Activated effector memory CD4-positive, alpha-beta T cell treated with anti-CD3 and anti-CD28 coated beads, Interleukin-2, amount 50 U/mL, for 16 hours (primary cell): Measurements from ENCODE around the gene IKBIP.
"Not testable (repeated sequence)": the region's sequence is repeated elsewhere in the genome, so short reads cannot be mapped to it uniquely, and the experiment has no call there.

Experiments used
- DNase-seq: peaks from one replicate; pipeline ENCODE4 v3.0.0-alpha.2; 2020

IKBIP gene

DNA sequence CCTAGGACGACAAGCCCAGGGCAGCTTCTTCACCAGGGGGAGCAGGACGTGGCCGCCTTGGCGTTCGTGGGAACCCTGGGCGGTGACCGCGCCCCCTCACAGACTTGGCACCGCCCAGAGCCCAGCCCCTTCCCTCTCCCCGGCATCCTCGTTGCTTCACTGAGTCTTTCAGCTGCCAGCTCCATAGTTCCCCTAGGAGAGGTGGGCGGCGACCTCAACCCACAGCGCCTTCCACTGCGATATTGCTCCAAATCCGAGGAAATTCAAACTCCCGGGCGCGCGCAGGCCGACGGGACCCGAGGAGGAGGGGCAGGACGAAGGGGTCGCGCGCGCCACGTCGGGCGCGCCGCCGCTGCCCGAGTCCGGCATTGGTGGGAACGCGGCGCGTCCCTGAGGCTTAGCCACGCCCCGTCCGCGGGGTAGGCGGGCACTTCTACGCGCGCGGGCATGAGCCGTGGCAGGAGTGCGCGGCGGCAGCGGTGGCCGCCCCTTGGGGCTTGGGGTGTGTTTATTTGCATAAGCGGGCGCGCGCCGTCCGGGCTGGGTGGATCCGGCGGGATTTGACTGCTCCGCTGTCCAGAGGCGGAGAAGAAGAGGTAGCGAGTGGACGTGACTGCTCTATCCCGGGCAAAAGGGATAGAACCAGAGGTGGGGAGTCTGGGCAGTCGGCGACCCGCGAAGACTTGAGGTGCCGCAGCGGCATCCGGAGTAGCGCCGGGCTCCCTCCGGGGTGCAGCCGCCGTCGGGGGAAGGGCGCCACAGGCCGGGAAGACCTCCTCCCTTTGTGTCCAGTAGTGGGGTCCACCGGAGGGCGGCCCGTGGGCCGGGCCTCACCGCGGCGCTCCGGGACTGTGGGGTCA, at the start of gene IKBIP, which contains the start of gene APAF1:
Gene IKBIP, minus strand, starts transcription at position 77 of the 860 bp plus-strand sequence. CDS start 87 bp downstream, outside the sequence.
Gene APAF1, plus strand, starts transcription at position 579 of the 860 bp plus-strand sequence. CDS start 3,070 bp downstream, outside the sequence.
- DNase-seq, result peak; percentile 99

DNA sequence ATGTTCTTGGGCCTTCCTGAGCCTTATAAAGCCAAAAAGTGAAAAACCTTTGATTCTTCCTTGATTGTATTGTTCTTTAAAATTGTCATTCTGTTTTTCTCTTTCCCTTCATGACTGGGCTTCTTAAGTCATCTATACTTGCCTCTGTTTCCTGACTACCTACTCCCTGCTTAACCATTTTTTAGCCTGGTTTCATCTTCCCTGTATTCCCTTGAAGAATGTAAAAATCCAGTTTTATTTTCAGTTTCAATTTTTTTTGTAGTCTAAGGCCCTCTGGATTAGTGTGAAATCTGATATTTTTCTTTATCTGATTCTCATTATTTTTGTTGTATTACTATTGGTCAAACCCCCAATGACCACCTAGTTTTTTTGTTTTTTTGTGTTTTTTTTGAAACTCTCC, 46.8 kb upstream of the IKBIP start:
- DNase-seq, result no peak

DNA sequence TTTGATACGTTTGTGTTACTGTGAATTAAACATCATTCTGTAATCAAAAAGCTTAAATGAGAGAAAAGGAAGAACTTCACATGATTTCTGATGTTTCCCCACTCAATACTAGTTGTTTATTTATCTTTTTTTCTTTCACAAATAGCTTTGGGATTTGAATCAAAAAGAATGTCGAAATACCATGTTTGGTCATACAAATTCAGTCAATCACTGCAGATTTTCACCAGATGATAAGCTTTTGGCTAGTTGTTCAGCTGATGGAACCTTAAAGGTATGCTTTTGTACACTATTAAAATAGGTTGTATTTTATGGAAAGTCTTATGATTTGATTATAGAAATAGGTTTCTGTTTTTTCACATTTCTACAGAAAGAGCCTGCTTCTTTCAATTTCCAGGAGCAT, 42.0 kb upstream of the IKBIP start:
- no peak for DNase-seq

DNA sequence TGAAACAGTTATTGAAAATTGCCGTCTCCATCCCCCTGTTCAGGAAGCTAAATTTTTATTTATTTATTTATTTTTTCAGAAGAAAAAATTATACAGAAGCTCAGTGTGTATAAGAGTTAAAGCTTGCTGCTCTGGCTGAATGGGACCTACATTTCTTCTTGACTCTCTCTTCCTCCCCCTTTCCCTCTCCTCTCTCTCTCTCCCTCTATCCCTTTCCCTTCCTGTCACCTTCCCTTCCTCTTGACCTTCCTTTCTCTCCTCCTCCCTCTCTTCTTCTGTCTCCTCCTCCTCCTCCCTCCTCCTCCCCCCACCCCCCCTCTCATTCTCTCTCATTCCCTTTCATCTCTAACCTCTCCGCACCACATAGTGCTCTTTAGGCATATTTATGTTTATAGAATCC, 39.6 kb upstream of the IKBIP start:
- DNase-seq, result no peak

DNA sequence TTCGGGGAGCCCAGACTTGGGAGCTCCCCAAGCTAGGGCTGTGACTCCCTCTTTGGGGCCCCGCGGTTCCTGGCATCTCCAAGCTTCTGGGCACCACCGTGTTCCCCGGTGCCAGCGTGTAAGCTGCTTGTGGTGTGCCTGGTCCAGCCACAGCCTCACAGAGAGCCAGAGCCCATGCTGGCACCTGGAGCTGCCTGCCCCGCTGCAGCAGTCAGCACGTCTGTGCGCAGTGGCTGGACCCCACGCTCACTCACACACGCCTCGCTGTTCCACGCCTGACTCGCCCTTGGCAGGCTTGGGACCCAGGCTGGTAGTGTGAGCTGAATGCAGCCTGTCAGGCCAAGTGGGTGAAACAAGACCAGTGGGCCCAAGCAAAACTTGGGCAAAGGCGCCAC, 35.0 kb upstream of the IKBIP start:
- peak; percentile 62 for DNase-seq

DNA sequence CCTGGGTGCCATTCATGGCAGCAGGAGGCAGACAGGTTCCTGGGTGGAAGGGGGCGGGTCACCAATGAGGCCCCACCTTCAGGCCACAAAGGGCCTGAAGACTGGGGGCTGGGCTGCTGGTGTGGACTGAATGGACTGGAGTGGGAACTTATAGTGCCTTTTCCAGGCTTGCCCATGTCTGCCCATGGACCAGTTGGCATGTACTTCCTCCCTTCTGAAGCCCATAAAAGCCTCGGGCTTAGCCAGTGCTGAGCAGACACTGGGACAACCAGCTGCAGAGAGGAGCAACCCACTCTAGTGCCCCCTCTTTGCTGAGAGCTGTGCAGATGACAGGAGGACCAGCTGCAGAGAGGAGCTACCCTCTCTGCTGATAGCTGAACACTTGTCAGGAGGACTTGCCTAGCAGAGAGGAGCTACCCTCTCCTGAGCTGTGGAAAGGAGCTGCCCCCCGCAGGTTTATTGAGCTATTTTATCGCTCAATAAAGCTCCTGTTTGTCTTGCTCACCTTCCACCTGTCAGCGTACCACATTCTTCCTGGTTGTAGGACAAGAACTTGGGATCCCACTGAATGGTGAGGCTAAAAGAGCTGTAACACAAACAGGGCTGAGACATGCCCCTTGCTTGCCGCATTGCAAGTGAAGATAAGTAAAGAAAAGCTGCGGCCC, 34.5 kb upstream of the IKBIP start:
- DNase-seq, result no peak

DNA sequence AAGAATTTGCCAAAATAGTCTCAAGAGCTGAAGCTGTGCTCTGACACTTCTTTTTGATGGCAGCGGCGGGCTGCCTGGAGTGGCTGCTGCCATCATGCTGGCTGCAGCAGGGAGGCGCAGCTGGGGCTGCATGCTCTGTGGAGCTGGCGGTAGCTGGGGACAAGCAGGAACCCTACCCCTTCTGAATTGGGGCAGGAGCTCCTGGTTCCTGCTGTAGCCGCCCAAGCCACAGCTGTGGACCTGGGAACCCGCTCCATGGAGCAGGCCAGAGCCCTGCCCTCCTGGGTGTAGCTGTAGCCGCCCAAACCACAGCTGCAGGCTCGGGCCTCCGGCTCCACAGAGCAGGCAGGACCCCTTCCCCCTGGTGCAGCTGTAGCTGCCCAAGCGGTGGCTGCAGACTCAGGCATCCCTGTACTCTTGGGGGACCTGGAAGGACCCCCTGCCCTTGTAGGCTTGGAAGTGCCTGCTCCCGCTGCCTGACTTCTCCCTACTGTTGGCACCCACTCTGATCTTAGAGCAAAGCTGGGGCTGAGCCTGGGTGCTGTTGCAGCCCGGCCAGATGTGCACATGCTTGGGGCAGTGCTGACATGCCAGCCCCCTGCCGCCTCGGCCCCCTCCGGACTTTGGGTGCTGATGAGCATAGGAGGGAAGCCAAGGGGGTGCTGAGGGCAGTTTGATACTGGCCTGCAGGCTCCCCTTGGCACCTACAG, 33.8 kb upstream of the IKBIP start:
- DNase-seq, result no peak

DNA sequence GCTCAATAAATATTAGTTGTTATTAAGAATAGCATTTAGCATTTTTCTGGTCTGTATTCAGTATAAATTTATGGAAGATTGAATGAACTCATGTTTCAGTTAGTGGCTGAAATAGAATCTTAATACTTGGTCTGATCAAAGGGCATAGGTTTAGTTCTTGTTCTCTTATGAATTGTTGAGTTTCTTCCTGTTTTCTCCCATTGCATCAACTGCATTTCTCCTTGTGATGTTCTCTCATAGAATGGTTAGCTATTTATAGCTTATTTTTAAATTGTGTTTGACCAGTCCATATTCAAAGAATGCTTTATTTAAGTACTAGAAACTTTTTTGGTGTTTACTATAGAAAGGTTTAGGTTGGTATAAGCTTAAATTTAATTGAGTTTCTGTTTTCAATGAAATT, 30.3 kb upstream of the IKBIP start:
- DNase-seq, result no peak

GRCh38 chr12:98671459-98671858, 26.9 kb upstream of the IKBIP start:
- no peak for DNase-seq

- DNase-seq, result no peak
These were observed 25.2 kb upstream of the IKBIP start for GRCh38 chr12:98669751-98670150.

GRCh38 chr12:98660521-98660920, 15.9 kb upstream of the IKBIP start:
- DNase-seq, result no peak

- DNase-seq, result no peak
These were observed 11.9 kb upstream of the IKBIP start for GRCh38 chr12:98656289-98657101.

- no peak for DNase-seq
These were observed 9.4 kb upstream of the IKBIP start for GRCh38 chr12:98653866-98654493.

DNA sequence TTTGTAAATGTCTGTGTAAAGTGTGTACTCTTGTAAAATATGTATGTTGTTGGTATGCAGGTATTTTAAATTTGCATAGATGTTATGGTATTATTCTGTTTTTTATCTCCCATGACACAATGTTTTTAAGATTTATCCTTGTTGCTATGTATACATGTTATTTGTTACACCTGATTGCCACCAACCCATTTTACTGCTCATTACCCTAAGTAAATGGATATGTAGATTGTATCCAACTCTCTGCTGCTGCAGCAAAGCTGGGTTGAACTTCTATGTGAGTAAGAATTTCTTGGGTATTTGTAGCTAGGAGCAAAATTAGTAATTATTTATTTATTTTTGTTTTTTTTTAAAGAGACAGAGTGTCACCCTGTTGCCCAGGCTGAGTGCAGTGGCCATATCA, 6.7 kb upstream of the IKBIP start:
- no peak for DNase-seq

DNA sequence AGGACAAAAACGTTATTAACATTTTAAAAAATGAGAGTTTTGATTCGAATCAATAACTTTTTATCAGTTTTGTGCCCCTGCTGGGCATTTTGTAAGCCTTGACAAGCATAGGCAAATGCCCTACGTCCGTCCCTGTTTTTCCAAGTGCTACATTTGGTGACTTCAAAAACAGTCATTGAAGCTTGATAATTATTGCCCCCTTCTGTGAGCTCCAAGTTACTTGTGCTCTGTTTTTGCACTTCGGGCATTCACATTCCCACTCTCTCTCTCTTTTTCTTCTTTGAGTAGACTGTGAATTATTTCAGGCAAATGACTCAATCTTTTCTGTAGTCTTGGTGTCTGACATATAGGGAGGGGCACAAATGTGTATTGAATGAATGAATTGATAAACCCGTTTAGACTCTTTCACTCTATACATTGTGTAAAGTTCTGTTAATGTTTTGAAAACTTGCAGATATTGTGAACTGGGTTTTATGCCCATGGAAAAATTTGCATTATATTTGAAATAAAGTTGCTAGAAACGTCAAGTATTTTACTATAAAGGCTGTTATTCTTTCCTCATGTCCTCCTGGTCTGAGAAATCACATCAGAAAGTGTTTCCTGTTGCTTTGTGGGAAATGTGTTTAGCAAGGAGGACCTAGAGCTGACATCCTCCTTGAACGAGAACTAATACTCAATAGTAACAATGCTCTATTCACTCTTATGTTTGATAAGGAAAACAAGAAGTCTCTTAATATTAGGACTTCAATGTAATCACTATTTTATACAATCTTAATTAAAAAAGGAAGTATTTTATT, 1.9 kb upstream of the IKBIP start:
- DNase-seq, result no peak

DNA sequence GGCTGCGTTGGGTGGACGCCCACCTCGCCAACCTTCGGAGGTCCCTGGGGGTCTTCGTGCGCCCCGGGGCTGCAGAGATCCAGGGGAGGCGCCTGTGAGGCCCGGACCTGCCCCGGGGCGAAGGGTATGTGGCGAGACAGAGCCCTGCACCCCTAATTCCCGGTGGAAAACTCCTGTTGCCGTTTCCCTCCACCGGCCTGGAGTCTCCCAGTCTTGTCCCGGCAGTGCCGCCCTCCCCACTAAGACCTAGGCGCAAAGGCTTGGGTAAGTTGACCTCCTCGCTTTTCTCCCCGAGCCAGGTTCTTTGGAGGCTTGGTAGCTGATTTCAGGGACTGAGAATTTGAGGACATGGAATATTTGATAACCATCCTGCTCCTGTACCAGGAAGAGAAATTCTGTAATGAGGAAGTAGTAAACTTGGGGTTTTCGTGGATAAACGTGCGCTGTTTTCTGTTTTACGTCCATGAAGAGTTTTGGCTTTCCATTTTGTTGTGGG, 1.0 kb upstream of the IKBIP start:
- DNase-seq, result no peak

GRCh38 chr12:98644433-98644711, 216 bp downstream of the IKBIP start:
- no peak for DNase-seq

GRCh38 chr12:98642801-98643200, 1.8 kb downstream of the IKBIP start:
- DNase-seq, result not testable (repeated sequence)

- no peak for DNase-seq
These were observed 5.1 kb downstream of the IKBIP start for GRCh38 chr12:98639491-98639890.

DNA sequence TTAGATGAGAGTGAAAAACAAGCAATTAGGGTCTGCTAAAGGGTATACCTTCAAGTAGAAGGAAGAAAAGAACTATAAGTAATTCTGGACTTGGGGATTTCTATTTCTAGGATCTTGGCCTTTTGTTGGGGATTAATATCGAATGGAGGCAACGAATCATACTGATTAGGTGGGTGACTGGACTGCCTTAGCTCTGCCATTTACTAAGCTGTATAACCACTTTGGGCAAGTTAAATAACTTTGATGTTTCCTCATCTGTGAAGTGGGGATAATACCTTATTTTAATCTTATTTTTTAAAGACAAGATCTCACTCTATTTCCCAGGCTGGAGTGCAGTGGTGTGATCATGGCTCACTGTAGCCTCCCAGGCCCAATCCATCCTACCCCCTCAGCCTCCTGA, 6.6 kb downstream of the IKBIP start:
- DNase-seq, result no peak

DNA sequence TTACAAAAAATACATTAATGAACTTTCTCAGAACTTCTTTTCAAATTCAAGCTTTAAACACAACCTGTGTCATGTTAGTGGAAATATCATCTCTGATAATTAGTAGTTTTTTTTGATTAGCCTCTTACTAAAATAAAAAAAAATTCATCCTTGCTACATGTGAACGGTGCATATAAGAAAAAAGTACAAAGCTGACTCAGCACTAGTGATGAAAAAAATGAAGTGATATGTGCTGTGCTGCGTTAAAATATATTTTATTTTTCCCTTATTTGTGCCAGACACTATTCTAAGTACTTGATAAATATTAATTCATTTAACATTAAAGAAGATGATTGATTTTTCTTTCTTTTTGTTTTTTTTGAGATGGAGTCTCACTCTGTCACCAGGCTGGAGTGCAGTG, 7.5 kb downstream of the IKBIP start:
- no peak for DNase-seq
